HEK293 (cell line): ENCODE results near the gene MTARC1.

Experiments used
- GLIS2 ChIP-seq: fragments of 450-650 bp; formaldehyde crosslinking; IDR thresholded peaks from 2 replicates; pipeline ENCODE4 v1.5.1; 2016; ENCODE audit warnings: missing biosample characterization, missing genetic modification characterization
- HOXA7 ChIP-seq: sonication (generic); formaldehyde crosslinking; IDR thresholded peaks from 2 replicates; pipeline ENCODE4 v1.8.1; 2022; ENCODE audit warnings: missing genetic modification reagents, borderline replicate concordance
- HOXD13 ChIP-seq: sonication (generic); formaldehyde crosslinking; IDR thresholded peaks from 2 replicates; pipeline ENCODE4 v1.8.0; 2022; ENCODE audit warnings: missing genetic modification reagents, borderline replicate concordance
- TRIM28 ChIP-seq: IDR thresholded peaks from 2 replicates; pipeline ENCODE4 v1.6.1; 2011; ENCODE audit warnings: low read length, control low read depth, borderline replicate concordance
- ZBTB48 ChIP-seq: fragments of 450-650 bp; formaldehyde crosslinking; IDR thresholded peaks from 2 replicates; pipeline ENCODE4 v1.5.1; 2016; ENCODE audit warnings: missing biosample characterization, missing genetic modification characterization
- ZNF112 ChIP-seq: fragments of 450-650 bp; formaldehyde crosslinking; IDR thresholded peaks from 2 replicates; pipeline ENCODE4 v1.5.0; 2017; ENCODE audit warnings: missing biosample characterization, missing genetic modification characterization
- ZNF133 ChIP-seq: fragments of 450-650 bp; formaldehyde crosslinking; IDR thresholded peaks from 2 replicates; pipeline ENCODE4 v1.5.1; 2016; ENCODE audit warnings: missing biosample characterization, missing genetic modification characterization
- ZNF146 ChIP-seq: fragments of 450-650 bp; formaldehyde crosslinking; IDR thresholded peaks from 2 replicates; pipeline ENCODE4 v1.5.1; 2016; ENCODE audit warnings: missing biosample characterization, missing genetic modification characterization
- ZNF155 ChIP-seq: fragments of 450-650 bp; formaldehyde crosslinking; IDR thresholded peaks from 2 replicates; pipeline ENCODE4 v1.5.1; 2016; ENCODE audit warnings: missing biosample characterization, missing genetic modification characterization
- ZNF239 ChIP-seq: fragments of 450-650 bp; formaldehyde crosslinking; IDR thresholded peaks from 2 replicates; pipeline ENCODE4 v1.5.1; 2016; ENCODE audit warnings: missing biosample characterization, missing genetic modification characterization
- ZNF311 ChIP-seq: fragments of 450-650 bp; formaldehyde crosslinking; IDR thresholded peaks from 2 replicates; pipeline ENCODE4 v1.5.1; 2017; ENCODE audit warnings: missing biosample characterization, missing genetic modification characterization, borderline replicate concordance
- ZNF391 ChIP-seq: fragments of 450-650 bp; formaldehyde crosslinking; IDR thresholded peaks from 2 replicates; pipeline ENCODE4 v1.5.1; 2016; ENCODE audit warnings: low read depth, missing biosample characterization, missing genetic modification characterization, borderline replicate concordance
- ZNF521 ChIP-seq: fragments of 450-650 bp; formaldehyde crosslinking; IDR thresholded peaks from 2 replicates; pipeline ENCODE4 v1.5.1; 2017; ENCODE audit warnings: missing biosample characterization, mild to moderate bottlenecking, missing genetic modification characterization
- ZNF555 ChIP-seq: fragments of 450-650 bp; formaldehyde crosslinking; conservative IDR thresholded peaks from 2 replicates; pipeline ENCODE4 v1.5.1; 2017; ENCODE audit warnings: missing biosample characterization, mild to moderate bottlenecking, missing genetic modification characterization, inconsistent platforms
- ZNF596 ChIP-seq: fragments of 450-650 bp; IDR thresholded peaks from 2 replicates; pipeline ENCODE4 v1.5.0; 2018; ENCODE audit warnings: missing biosample characterization, mild to moderate bottlenecking, missing genetic modification characterization, moderate library complexity
- ZNF76 ChIP-seq: fragments of 450-650 bp; formaldehyde crosslinking; IDR thresholded peaks from 2 replicates; pipeline ENCODE4; 2016; ENCODE audit warnings: low read depth, missing biosample characterization, missing genetic modification characterization, borderline replicate concordance
- TF ChIP-seq, protein P1 (sequence below): fragments of 450-650 bp; formaldehyde crosslinking; IDR thresholded peaks from 2 replicates; pipeline ENCODE4 v1.5.1; 2016; ENCODE audit warnings: missing biosample characterization, missing genetic modification characterization, borderline replicate concordance
- TF ChIP-seq, protein P2 (sequence below): fragments of 450-650 bp; formaldehyde crosslinking; IDR thresholded peaks from 2 replicates; pipeline ENCODE4 v1.5.1; 2017; ENCODE audit warnings: missing biosample characterization, mild to moderate bottlenecking, missing genetic modification characterization, moderate library complexity
- TF ChIP-seq, protein P3 (sequence below): fragments of 450-650 bp; formaldehyde crosslinking; IDR thresholded peaks from 2 replicates; pipeline ENCODE4 v1.5.1; 2016; ENCODE audit warnings: missing biosample characterization, missing genetic modification characterization
- TF ChIP-seq, protein P4 (sequence below): fragments of 450-650 bp; formaldehyde crosslinking; IDR thresholded peaks from 2 replicates; pipeline ENCODE4 v1.5.1; 2016; ENCODE audit warnings: missing biosample characterization, missing genetic modification characterization
- TF ChIP-seq, protein P5 (sequence below): sonication (generic); formaldehyde crosslinking; IDR thresholded peaks from 2 replicates; pipeline ENCODE4 v1.8.1; 2022; ENCODE audit warnings: mild to moderate bottlenecking, moderate library complexity, missing genetic modification reagents
- TF ChIP-seq, protein P6 (sequence below): fragments of 450-650 bp; formaldehyde crosslinking; conservative IDR thresholded peaks from 2 replicates; pipeline ENCODE4 v1.5.1; 2016; ENCODE audit warnings: low read depth, missing biosample characterization, missing genetic modification characterization

MTARC1 gene

DNA sequence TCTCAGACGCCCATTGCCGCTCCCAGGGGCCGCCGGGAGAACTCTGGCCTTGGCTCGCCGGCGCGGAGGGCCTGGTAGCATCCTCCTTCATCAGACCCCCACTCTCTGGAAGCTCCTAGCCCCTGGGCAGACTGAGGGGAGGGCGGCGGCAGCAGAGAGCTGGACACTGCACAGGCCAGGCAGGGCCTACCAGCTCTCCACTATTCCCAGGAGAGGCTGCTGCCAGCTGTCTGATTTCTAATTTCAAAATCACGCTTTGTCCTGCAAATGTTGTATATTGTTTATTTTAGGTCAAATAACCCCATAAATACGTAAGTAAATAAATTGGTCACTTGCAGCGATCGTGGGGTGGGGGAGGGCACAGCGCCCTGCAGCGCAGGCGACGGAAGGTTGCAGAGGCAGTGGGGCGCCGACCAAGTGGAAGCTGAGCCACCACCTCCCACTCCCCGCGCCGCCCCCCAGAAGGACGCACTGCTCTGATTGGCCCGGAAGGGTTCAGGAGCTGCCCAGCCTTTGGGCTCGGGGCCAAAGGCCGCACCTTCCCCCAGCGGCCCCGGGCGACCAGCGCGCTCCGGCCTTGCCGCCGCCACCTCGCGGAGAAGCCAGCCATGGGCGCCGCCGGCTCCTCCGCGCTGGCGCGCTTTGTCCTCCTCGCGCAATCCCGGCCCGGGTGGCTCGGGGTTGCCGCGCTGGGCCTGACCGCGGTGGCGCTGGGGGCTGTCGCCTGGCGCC, at the start of gene MTARC1 (continued):
- TF ChIP-seq, protein P1, sequence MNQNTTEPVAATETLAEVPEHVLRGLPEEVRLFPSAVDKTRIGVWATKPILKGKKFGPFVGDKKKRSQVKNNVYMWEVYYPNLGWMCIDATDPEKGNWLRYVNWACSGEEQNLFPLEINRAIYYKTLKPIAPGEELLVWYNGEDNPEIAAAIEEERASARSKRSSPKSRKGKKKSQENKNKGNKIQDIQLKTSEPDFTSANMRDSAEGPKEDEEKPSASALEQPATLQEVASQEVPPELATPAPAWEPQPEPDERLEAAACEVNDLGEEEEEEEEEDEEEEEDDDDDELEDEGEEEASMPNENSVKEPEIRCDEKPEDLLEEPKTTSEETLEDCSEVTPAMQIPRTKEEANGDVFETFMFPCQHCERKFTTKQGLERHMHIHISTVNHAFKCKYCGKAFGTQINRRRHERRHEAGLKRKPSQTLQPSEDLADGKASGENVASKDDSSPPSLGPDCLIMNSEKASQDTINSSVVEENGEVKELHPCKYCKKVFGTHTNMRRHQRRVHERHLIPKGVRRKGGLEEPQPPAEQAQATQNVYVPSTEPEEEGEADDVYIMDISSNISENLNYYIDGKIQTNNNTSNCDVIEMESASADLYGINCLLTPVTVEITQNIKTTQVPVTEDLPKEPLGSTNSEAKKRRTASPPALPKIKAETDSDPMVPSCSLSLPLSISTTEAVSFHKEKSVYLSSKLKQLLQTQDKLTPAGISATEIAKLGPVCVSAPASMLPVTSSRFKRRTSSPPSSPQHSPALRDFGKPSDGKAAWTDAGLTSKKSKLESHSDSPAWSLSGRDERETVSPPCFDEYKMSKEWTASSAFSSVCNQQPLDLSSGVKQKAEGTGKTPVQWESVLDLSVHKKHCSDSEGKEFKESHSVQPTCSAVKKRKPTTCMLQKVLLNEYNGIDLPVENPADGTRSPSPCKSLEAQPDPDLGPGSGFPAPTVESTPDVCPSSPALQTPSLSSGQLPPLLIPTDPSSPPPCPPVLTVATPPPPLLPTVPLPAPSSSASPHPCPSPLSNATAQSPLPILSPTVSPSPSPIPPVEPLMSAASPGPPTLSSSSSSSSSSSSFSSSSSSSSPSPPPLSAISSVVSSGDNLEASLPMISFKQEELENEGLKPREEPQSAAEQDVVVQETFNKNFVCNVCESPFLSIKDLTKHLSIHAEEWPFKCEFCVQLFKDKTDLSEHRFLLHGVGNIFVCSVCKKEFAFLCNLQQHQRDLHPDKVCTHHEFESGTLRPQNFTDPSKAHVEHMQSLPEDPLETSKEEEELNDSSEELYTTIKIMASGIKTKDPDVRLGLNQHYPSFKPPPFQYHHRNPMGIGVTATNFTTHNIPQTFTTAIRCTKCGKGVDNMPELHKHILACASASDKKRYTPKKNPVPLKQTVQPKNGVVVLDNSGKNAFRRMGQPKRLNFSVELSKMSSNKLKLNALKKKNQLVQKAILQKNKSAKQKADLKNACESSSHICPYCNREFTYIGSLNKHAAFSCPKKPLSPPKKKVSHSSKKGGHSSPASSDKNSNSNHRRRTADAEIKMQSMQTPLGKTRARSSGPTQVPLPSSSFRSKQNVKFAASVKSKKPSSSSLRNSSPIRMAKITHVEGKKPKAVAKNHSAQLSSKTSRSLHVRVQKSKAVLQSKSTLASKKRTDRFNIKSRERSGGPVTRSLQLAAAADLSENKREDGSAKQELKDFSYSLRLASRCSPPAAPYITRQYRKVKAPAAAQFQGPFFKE (tag by site-specific recombination): no peak
- TF ChIP-seq, protein P2, sequence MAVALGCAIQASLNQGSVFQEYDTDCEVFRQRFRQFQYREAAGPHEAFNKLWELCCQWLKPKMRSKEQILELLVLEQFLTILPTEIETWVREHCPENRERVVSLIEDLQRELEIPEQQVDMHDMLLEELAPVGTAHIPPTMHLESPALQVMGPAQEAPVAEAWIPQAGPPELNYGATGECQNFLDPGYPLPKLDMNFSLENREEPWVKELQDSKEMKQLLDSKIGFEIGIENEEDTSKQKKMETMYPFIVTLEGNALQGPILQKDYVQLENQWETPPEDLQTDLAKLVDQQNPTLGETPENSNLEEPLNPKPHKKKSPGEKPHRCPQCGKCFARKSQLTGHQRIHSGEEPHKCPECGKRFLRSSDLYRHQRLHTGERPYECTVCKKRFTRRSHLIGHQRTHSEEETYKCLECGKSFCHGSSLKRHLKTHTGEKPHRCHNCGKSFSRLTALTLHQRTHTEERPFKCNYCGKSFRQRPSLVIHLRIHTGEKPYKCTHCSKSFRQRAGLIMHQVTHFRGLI (tag by site-specific recombination): peak; percentile 79; the same call in 1 of the 2 replicates
- TF ChIP-seq GLIS2 (tag by site-specific recombination): peak; percentile 85
- no peak for TF ChIP-seq ZNF239 (tag by site-specific recombination)
- no peak for TF ChIP-seq ZNF596 (tag by site-specific recombination)
- TF ChIP-seq, protein P3, sequence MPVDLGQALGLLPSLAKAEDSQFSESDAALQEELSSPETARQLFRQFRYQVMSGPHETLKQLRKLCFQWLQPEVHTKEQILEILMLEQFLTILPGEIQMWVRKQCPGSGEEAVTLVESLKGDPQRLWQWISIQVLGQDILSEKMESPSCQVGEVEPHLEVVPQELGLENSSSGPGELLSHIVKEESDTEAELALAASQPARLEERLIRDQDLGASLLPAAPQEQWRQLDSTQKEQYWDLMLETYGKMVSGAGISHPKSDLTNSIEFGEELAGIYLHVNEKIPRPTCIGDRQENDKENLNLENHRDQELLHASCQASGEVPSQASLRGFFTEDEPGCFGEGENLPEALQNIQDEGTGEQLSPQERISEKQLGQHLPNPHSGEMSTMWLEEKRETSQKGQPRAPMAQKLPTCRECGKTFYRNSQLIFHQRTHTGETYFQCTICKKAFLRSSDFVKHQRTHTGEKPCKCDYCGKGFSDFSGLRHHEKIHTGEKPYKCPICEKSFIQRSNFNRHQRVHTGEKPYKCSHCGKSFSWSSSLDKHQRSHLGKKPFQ (tag by site-specific recombination): peak; percentile 47; the same call in 1 of the 2 replicates
- TF ChIP-seq ZNF311 (tag by site-specific recombination): no peak
- TF ChIP-seq, protein P4, sequence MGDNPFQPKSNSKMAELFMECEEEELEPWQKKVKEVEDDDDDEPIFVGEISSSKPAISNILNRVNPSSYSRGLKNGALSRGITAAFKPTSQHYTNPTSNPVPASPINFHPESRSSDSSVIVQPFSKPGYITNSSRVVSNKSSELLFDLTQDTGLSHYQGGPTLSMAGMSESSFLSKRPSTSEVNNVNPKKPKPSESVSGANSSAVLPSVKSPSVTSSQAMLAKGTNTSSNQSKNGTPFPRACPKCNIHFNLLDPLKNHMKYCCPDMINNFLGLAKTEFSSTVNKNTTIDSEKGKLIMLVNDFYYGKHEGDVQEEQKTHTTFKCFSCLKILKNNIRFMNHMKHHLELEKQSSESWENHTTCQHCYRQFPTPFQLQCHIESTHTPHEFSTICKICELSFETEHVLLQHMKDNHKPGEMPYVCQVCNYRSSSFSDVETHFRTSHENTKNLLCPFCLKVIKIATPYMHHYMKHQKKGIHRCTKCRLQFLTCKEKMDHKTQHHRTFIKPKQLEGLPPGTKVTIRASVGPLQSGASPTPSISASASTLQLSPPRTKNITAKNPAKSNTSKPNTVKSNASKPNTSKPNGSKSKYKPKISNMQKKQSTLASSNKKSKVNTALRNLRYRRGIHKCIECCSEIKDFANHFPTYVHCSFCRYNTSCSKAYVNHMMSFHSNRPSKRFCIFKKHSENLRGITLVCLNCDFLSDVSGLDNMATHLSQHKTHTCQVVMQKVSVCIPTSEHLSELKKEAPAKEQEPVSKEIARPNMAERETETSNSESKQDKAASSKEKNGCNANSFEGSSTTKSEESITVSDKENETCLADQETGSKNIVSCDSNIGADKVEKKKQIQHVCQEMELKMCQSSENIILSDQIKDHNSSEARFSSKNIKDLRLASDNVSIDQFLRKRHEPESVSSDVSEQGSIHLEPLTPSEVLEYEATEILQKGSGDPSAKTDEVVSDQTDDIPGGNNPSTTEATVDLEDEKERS: no peak
- TF ChIP-seq, protein P5, sequence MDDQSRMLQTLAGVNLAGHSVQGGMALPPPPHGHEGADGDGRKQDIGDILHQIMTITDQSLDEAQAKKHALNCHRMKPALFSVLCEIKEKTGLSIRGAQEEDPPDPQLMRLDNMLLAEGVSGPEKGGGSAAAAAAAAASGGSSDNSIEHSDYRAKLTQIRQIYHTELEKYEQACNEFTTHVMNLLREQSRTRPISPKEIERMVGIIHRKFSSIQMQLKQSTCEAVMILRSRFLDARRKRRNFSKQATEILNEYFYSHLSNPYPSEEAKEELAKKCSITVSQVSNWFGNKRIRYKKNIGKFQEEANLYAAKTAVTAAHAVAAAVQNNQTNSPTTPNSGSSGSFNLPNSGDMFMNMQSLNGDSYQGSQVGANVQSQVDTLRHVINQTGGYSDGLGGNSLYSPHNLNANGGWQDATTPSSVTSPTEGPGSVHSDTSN (CRISPR knock-in tag): no peak
- TF ChIP-seq, protein P6, sequence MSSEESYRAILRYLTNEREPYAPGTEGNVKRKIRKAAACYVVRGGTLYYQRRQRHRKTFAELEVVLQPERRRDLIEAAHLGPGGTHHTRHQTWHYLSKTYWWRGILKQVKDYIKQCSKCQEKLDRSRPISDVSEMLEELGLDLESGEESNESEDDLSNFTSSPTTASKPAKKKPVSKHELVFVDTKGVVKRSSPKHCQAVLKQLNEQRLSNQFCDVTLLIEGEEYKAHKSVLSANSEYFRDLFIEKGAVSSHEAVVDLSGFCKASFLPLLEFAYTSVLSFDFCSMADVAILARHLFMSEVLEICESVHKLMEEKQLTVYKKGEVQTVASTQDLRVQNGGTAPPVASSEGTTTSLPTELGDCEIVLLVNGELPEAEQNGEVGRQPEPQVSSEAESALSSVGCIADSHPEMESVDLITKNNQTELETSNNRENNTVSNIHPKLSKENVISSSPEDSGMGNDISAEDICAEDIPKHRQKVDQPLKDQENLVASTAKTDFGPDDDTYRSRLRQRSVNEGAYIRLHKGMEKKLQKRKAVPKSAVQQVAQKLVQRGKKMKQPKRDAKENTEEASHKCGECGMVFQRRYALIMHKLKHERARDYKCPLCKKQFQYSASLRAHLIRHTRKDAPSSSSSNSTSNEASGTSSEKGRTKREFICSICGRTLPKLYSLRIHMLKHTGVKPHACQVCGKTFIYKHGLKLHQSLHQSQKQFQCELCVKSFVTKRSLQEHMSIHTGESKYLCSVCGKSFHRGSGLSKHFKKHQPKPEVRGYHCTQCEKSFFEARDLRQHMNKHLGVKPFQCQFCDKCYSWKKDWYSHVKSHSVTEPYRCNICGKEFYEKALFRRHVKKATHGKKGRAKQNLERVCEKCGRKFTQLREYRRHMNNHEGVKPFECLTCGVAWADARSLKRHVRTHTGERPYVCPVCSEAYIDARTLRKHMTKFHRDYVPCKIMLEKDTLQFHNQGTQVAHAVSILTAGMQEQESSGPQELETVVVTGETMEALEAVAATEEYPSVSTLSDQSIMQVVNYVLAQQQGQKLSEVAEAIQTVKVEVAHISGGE (tag by site-specific recombination): peak; percentile 51
- TF ChIP-seq ZNF155 (tag by site-specific recombination): no peak
- TF ChIP-seq ZNF76 (tag by site-specific recombination): peak; percentile 18; the same call in 1 of the 2 replicates
- no peak for TF ChIP-seq ZNF521 (tag by site-specific recombination)
- no peak for TF ChIP-seq HOXD13 (CRISPR knock-in tag)
- TF ChIP-seq ZNF555 (tag by site-specific recombination): no peak
- no peak for TF ChIP-seq ZNF146 (tag by site-specific recombination)
- no peak for TF ChIP-seq ZNF133 (tag by site-specific recombination)
- TF ChIP-seq ZNF112 (tag by site-specific recombination): no peak
- TF ChIP-seq ZBTB48 (tag by site-specific recombination): peak; percentile 48
- no peak for TF ChIP-seq ZNF391 (tag by site-specific recombination)
- TF ChIP-seq HOXA7: no peak
- peak; percentile 27; the same call in 1 of the 2 replicates for TF ChIP-seq TRIM28
